GM23248 (cell line): ENCODE data around the gene ADCY7. TPM values are rescaled to one million over a fixed set of nuclear protein-coding genes. Genes with fewer than 3 reads are reported as not detected.

Source experiments
- DNase-seq: peaks from one replicate; pipeline ENCODE4 v3.0.0-alpha.2; 2015
- H2AFZ ChIP-seq: fragments of 200-600 bp; sonication (generic); 2 replicates; pipeline ENCODE4 v1.6.1; 2016; ENCODE audit warnings: antibody characterized with exemption
- H3F3A ChIP-seq: fragments of 200-600 bp; sonication (generic); 2 replicates; pipeline ENCODE4 v1.6.1; 2016; ENCODE audit warnings: mild to moderate bottlenecking, antibody characterized with exemption, mixed run types; ENCODE audit not compliant: insufficient read depth
- H3K27ac ChIP-seq: fragments of 200-600 bp; sonication (generic); 2 replicates; pipeline ENCODE4 v1.5.1; 2016; ENCODE audit warnings: mild to moderate bottlenecking
- H3K27me3 ChIP-seq: fragments of 200-600 bp; sonication (generic); replicated peaks from 2 replicates; pipeline ENCODE4 v1.6.1; 2016; ENCODE audit warnings: mild to moderate bottlenecking; ENCODE audit not compliant: insufficient read depth
- H3K36me3 ChIP-seq: fragments of 200-600 bp; sonication (generic); 2 replicates; pipeline ENCODE4 v1.6.1; 2016; ENCODE audit warnings: low read depth, mild to moderate bottlenecking
- H3K4me1 ChIP-seq: fragments of 200-600 bp; sonication (generic); 2 replicates; pipeline ENCODE4 v1.6.1; 2016; ENCODE audit warnings: mild to moderate bottlenecking; ENCODE audit not compliant: insufficient read depth
- H3K4me2 ChIP-seq: fragments of 200-600 bp; sonication (generic); one replicate; pipeline ENCODE4 v1.6.1; 2016; ENCODE audit warnings: mild to moderate bottlenecking; ENCODE audit not compliant: unreplicated experiment
- H3K4me3 ChIP-seq: fragments of 200-600 bp; sonication (generic); 2 replicates; pipeline ENCODE4 v1.5.1; 2016; ENCODE audit warnings: mild to moderate bottlenecking
- H3K79me2 ChIP-seq: fragments of 200-600 bp; sonication (generic); 2 replicates; pipeline ENCODE4 v1.6.1; 2016; ENCODE audit warnings: mild to moderate bottlenecking; ENCODE audit not compliant: insufficient read depth
- H3K9ac ChIP-seq: fragments of 200-600 bp; sonication (generic); 2 replicates; pipeline ENCODE4 v1.6.1; 2016; ENCODE audit warnings: mild to moderate bottlenecking
- H3K9me2 ChIP-seq: fragments of 200-600 bp; sonication (generic); 2 replicates; pipeline ENCODE4 v1.6.1; 2016; ENCODE audit warnings: mixed run types, mild to moderate bottlenecking, moderate library complexity; ENCODE audit not compliant: insufficient read depth
- H3K9me3 ChIP-seq: fragments of 200-600 bp; sonication (generic); one replicate; pipeline ENCODE4 v1.6.1; 2017; ENCODE audit warnings: low read depth
- H4K20me1 ChIP-seq: fragments of 200-600 bp; sonication (generic); 2 replicates; pipeline ENCODE4 v1.6.0; 2016; ENCODE audit not compliant: insufficient read depth
- EZH2 ChIP-seq: fragments of 200-600 bp; sonication (generic); IDR thresholded peaks from 2 replicates; pipeline ENCODE4 v1.6.1; 2018; ENCODE audit warnings: antibody characterized with exemption, mild to moderate bottlenecking; ENCODE audit not compliant: insufficient read depth, poor library complexity, severe bottlenecking
- EZH2phosphoT487 ChIP-seq: fragments of 200-600 bp; sonication (generic); IDR thresholded peaks from 2 replicates; pipeline ENCODE4 v1.6.1; 2018; ENCODE audit warnings: antibody characterized with exemption, moderate library complexity, mild to moderate bottlenecking, low read depth; ENCODE audit not compliant: insufficient read depth
- WGBS, 2 experiments: methylation state at CpG; one replicate each; pipeline ENCODE4 v1.1.6; 2015 to 2017; ENCODE audit warnings: low lambda C conversion rate in 2 of 2, low coverage in 1 of 2; ENCODE audit errors: missing lambda C conversion rate in 2 of 2; 5-methylcytosine and 5-hydroxymethylcytosine counted together
- in situ Hi-C: fragments of 300-500 bp; cut with MboI; formaldehyde crosslinking; loops from 2 replicates; pipeline ENCODE4 v1.15.0; 2020
- polyA plus RNA-seq: library from polyadenylated mRNA; unstranded; fragments of >200 nt; fragmentation: Nextera tagmentation; extraction: Ambion mirVana; gene quantifications from 2 replicates; pipeline ENCODE4 v1.2.1, GENCODE V29; 2016
- total RNA-seq: library from RNA; depleted of rRNA; stranded (reverse); fragments of >200 nt; shearing (Covaris generic); gene quantifications from 2 replicates; pipeline ENCODE4 v1.2.3, GENCODE V29; 2014

ADCY7 gene
- total and polyA plus RNA-seq, 2 experiments from 2014 or later, result 31.9 to 87.4 TPM

- H3K4me3 ChIP-seq, result no peak overlapping the region
- no peak overlapping the region for H3K27ac ChIP-seq
- no peak overlapping the region for H3K9ac ChIP-seq
- H3K4me2 ChIP-seq, result no peak overlapping the region
- H3K9me3 ChIP-seq, result no peaks in the 10 kb centered on the region
- WGBS, 2 experiments, result 98% methylated on average over 7 of the region's 7 CpGs
- H3K36me3 ChIP-seq, result no peaks in the 10 kb centered on the region; the same call in 1 of the 2 replicates
- H3K27me3 ChIP-seq, result no peaks in the 10 kb centered on the region
- no peaks in the 10 kb centered on the region for H3K79me2 ChIP-seq
- H2AFZ ChIP-seq, result no peak overlapping the region
- H3K9me2 ChIP-seq, result no peaks in the 10 kb centered on the region
- peaks cover 14% of the 10 kb centered on the region for H3K4me1 ChIP-seq
- no peaks in the 10 kb centered on the region for H4K20me1 ChIP-seq
- H3F3A ChIP-seq, result peaks cover 4% of the 10 kb centered on the region; the same call in 1 of the 2 replicates
- in situ Hi-C loops, result no loop called here
- no peak for DNase-seq
- TF ChIP-seq EZH2phosphoT487, result no peak
- TF ChIP-seq EZH2, result no peak
Observed at GRCh38 chr16:50298075-50298460, 31.7 kb downstream of the ADCY7 start.

GRCh38 chr16:50298591-50299507 lies 32.5 kb downstream of the ADCY7 start:
- Histone ChIP-seq H3K9me3 (no peaks in the 10 kb centered on the region), H3K79me2 (no peaks in the 10 kb centered on the region), H3K4me3 (no peak overlapping the region), H3K36me3 (no peaks in the 10 kb centered on the region; the same call in 1 of the 2 replicates), H2AFZ (no peak overlapping the region), H3K4me1 (peaks cover 14% of the 10 kb centered on the region), H3K9me2 (no peaks in the 10 kb centered on the region), H3K27ac (no peak overlapping the region), H3F3A (peaks cover 4% of the 10 kb centered on the region; the same call in 1 of the 2 replicates), H4K20me1 (no peaks in the 10 kb centered on the region), H3K27me3 (no peaks in the 10 kb centered on the region), H3K9ac (no peak overlapping the region), H3K4me2 (no peak overlapping the region)
- TF ChIP-seq EZH2phosphoT487 (no peak), EZH2 (no peak)
- in situ Hi-C loops, result no loop called here
- 82 to 88% methylated on average over 27 to 29 of the region's 29 CpGs for WGBS, 2 experiments
- no peak for DNase-seq

GRCh38 chr16:50299508-50300105 lies 33.3 kb downstream of the ADCY7 start:
- WGBS, 2 experiments, result 88 to 94% methylated on average over 11 to 12 of the region's 12 CpGs
- no peaks in the 10 kb centered on the region for H3K9me2 ChIP-seq
- H4K20me1 ChIP-seq, result no peaks in the 10 kb centered on the region

GRCh38 chr16:50300942-50301625 lies 34.7 kb downstream of the ADCY7 start:
- TF ChIP-seq EZH2, result no peak
- TF ChIP-seq EZH2phosphoT487, result no peak
- Histone ChIP-seq H2AFZ (peak overlapping the region; percentile 76), H3K36me3 (no peaks in the 10 kb centered on the region; the same call in 1 of the 2 replicates), H3K9ac (peak overlapping the region; percentile 80), H3K4me2 (peak overlapping the region; percentile 30), H3K79me2 (no peaks in the 10 kb centered on the region), H3K4me1 (peaks cover 14% of the 10 kb centered on the region), H3K4me3 (peak overlapping the region; percentile 35; the same call in 1 of the 2 replicates), H3K27me3 (no peaks in the 10 kb centered on the region), H3K27ac (peak overlapping the region; percentile 97), H3F3A (peaks cover 4% of the 10 kb centered on the region; the same call in 1 of the 2 replicates), H4K20me1 (no peaks in the 10 kb centered on the region), H3K9me3 (no peaks in the 10 kb centered on the region), H3K9me2 (no peaks in the 10 kb centered on the region)
- in situ Hi-C loops, result no loop called here
- peak; percentile 90 for DNase-seq
- 72 to 73% methylated on average over 23 of the region's 23 CpGs for WGBS, 2 experiments

More at GRCh38 chr16:50299508-50300105, 33.3 kb downstream of the ADCY7 start:
- no peak overlapping the region for H3K4me3 ChIP-seq
- no peak overlapping the region for H3K27ac ChIP-seq
- no peak overlapping the region for H3K9ac ChIP-seq
- no peaks in the 10 kb centered on the region for H3K27me3 ChIP-seq
- peaks cover 4% of the 10 kb centered on the region; the same call in 1 of the 2 replicates for H3F3A ChIP-seq
- H2AFZ ChIP-seq, result no peak overlapping the region
- no peaks in the 10 kb centered on the region for H3K79me2 ChIP-seq
- in situ Hi-C loops, result no loop called here
- H3K4me1 ChIP-seq, result peaks cover 14% of the 10 kb centered on the region
- no peaks in the 10 kb centered on the region for H3K9me3 ChIP-seq
- no peaks in the 10 kb centered on the region; the same call in 1 of the 2 replicates for H3K36me3 ChIP-seq
- no peak overlapping the region for H3K4me2 ChIP-seq
- DNase-seq, result no peak
- TF ChIP-seq EZH2 (no peak), EZH2phosphoT487 (no peak)
